ENCODE measurements around the gene SDK1. TPM values are rescaled to one million over a fixed set of nuclear protein-coding genes. Genes with fewer than 3 reads are reported as not detected.

SDK1 gene
- total RNA-seq, 4 donors from 2014 or later, result under 0.01 to 16.2 (median 7.2) TPM

DNA sequence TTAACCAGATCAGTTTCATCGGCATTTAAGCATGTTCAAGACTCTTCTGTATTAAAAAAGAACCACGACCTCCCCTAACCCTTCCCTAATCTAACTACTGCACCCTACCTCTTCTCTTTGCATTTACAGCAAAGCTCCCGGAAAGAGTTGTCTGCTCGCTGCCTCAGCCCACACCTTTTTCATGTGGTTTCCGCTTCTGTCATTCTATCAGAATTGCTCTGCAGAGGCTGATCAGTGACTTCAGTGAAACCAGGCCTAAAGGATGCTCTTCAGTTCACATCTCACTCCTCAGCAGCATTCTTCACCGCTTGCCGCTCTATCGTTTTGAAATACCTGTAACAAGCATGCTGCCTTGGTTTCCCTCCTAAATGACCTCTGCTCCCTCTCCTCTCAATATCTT lies 160.9 kb downstream of the SDK1 start:
- Histone ChIP-seq H3K27me3 (no peaks in the 10 kb centered on the region), H3K36me3 (no peaks in the 10 kb centered on the region), H3K4me3 (no peak overlapping the region), H3K4me1 (no peaks in the 10 kb centered on the region), H3K27ac (no peak overlapping the region), H3K9me3 (no peaks in the 10 kb centered on the region)
- intact Hi-C loops (cut with DNase I; ENCODE audit: low total_unique reads), result no loop called here
- TF ChIP-seq POLR2A (IDR thresholded peaks at IDR 0.05), result no peak
- TF ChIP-seq, protein P1, sequence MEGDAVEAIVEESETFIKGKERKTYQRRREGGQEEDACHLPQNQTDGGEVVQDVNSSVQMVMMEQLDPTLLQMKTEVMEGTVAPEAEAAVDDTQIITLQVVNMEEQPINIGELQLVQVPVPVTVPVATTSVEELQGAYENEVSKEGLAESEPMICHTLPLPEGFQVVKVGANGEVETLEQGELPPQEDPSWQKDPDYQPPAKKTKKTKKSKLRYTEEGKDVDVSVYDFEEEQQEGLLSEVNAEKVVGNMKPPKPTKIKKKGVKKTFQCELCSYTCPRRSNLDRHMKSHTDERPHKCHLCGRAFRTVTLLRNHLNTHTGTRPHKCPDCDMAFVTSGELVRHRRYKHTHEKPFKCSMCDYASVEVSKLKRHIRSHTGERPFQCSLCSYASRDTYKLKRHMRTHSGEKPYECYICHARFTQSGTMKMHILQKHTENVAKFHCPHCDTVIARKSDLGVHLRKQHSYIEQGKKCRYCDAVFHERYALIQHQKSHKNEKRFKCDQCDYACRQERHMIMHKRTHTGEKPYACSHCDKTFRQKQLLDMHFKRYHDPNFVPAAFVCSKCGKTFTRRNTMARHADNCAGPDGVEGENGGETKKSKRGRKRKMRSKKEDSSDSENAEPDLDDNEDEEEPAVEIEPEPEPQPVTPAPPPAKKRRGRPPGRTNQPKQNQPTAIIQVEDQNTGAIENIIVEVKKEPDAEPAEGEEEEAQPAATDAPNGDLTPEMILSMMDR (IDR thresholded peaks at IDR 0.05), result no peak
- DNase-seq, result no peak

DNA sequence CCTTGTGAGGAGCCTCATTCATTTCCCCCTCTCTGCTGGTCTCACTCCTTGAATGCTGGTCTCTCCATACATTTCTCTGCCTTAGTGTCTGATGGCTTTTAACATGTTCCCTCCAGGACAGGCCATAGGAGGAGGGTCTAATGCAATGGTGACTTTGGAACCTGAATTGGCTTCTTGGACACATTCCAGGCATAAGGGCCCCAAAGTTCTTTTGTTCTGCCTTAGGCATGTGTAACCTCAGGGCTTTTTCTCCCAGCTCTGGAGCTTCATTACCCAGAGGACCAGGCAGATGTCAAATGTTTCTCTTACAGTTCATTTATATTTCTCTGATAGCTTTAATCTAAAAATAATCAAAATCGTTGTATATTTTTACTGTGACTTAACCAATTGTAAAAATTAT lies 162.6 kb downstream of the SDK1 start:
- TF ChIP-seq POLR2A (IDR thresholded peaks at IDR 0.05), result no peak
- TF ChIP-seq, protein P1 (IDR thresholded peaks at IDR 0.05), result no peak
- Histone ChIP-seq H3K36me3 (no peaks in the 10 kb centered on the region), H3K4me1 (no peaks in the 10 kb centered on the region), H3K4me3 (no peak overlapping the region), H3K27ac (no peak overlapping the region), H3K27me3 (no peaks in the 10 kb centered on the region), H3K9me3 (no peaks in the 10 kb centered on the region)
- DNase-seq, result no peak
- intact Hi-C loops (cut with DNase I; ENCODE audit: low total_unique reads), result no loop called here

DNA sequence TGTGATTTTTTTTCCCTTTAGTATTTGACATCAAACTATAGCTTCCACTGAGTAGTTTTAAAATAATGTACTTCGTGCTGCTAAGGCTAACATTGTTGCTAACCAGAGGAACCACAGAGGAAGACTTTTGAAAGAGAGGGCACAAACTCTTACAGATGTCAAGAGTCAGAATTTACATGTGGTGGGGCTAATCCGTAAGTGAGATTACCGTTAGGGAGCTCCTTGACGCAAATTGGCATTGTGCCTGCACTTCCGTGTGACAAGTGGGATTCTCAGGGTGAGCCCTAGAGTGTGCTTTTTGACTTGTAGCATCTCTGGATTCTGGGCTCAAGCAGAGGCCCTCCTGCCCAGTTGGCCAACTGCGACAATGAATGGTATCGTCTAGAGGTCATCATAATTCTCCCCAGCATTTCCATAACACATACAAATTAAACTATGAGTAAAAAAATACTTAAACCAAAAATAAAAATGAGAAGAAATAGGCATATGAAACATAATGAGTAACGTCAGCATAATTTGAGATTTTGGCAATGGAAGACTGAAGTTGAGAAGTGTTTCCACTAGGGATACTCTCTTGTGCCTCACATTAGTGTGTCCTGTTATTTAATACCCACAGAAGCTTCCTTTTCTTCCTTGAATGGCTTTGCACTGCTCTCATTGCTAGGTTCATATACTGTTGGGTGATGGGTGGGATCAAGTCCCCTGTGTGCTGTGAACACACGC lies 164.0 kb downstream of the SDK1 start:
- Histone ChIP-seq H3K4me3 (no peak overlapping the region), H3K4me1 (no peaks in the 10 kb centered on the region), H3K27me3 (no peaks in the 10 kb centered on the region), H3K36me3 (no peaks in the 10 kb centered on the region), H3K9me3 (no peaks in the 10 kb centered on the region), H3K27ac (no peak overlapping the region)
- no peak for TF ChIP-seq POLR2A (IDR thresholded peaks at IDR 0.05)
- TF ChIP-seq, protein P1 (IDR thresholded peaks at IDR 0.05), result no peak
- intact Hi-C loops (cut with DNase I; ENCODE audit: low total_unique reads), result no loop called here
- DNase-seq, result no peak

DNA sequence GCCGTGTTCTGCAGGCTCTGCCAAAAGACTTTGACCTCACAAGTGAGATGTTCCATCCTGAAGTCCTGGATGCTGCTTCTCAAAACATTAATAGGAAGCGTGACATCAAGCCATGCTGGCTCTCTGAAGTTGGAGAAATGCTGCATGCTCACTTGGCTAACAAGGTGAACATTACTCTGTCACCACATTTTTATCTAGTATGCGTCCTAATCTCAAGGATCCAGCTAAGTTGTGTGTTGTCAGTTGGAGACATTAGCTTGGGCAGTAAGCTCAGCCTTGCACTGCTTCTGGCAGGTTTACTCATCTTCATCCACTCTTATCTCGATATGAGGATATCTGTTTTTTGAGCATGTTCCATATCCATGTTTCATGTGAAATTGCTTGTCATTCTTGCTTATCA lies 165.2 kb downstream of the SDK1 start:
- TF ChIP-seq, protein P1 (IDR thresholded peaks at IDR 0.05), result no peak
- TF ChIP-seq POLR2A (IDR thresholded peaks at IDR 0.05), result no peak
- Histone ChIP-seq H3K9me3 (no peaks in the 10 kb centered on the region), H3K4me3 (no peak overlapping the region), H3K36me3 (no peaks in the 10 kb centered on the region), H3K4me1 (no peaks in the 10 kb centered on the region), H3K27ac (no peak overlapping the region), H3K27me3 (no peaks in the 10 kb centered on the region)
- intact Hi-C loops (cut with DNase I; ENCODE audit: low total_unique reads), result no loop called here
- no peak for DNase-seq

GRCh38 chr7:3469641-3470040 lies 168.6 kb downstream of the SDK1 start:
- Histone ChIP-seq H3K27me3 (no peaks in the 10 kb centered on the region), H3K27ac (no peak overlapping the region), H3K36me3 (no peaks in the 10 kb centered on the region), H3K4me3 (no peak overlapping the region), H3K4me1 (no peaks in the 10 kb centered on the region), H3K9me3 (no peaks in the 10 kb centered on the region)
- no peak for DNase-seq
- intact Hi-C loops (cut with DNase I; ENCODE audit: low total_unique reads), result no loop called here
- TF ChIP-seq, protein P1 (IDR thresholded peaks at IDR 0.05), result no peak
- no peak for TF ChIP-seq POLR2A (IDR thresholded peaks at IDR 0.05)

Measured in uterus (tissue), 4 donors.